WTC11 (cell line): ENCODE data around the gene TSEN54. TPM values are rescaled to one million over a fixed set of nuclear protein-coding genes. Genes with fewer than 3 reads are reported as not detected.

Experiments
- ATAC-seq: fragments of 200-7000 bp; cut with Tn5 transposase; 2 replicates; pipeline ENCODE4 v1.10.0; 2021; ENCODE audit warnings: mild to moderate bottlenecking, moderate library complexity
- CTCF ChIA-PET: fragments of 300-600 bp; sonication (Branson Sonifier 250); formaldehyde crosslinking; loops from one replicate; lab custom pipeline; 2021; ENCODE audit warnings: antibody characterized with exemption; lab: Charles Lee
- POLR2A ChIA-PET: fragments of 350-600 bp; sonication (Branson Sonifier 250); formaldehyde crosslinking; loops from one replicate; lab custom pipeline; 2021; ENCODE audit warnings: antibody characterized with exemption; lab: Charles Lee
- DNase-seq: peaks from one replicate; pipeline ENCODE4 v3.0.0; 2021; ENCODE audit warnings: low spot score
- H3K27ac Mint-ChIP-seq: 2 replicates; pipeline ENCODE4 v1.8.0; 2021; ENCODE audit warnings: mixed read lengths
- H3K27me3 Mint-ChIP-seq: 2 replicates; pipeline ENCODE4 v1.8.0; 2021; ENCODE audit warnings: low read depth, mild to moderate bottlenecking, moderate library complexity, mixed read lengths
- H3K36me3 Mint-ChIP-seq: 2 replicates; pipeline ENCODE4 v1.8.0; 2021; ENCODE audit warnings: mixed read lengths
- H3K4me1 Mint-ChIP-seq: 2 replicates; pipeline ENCODE4 v1.8.0; 2022; ENCODE audit warnings: mixed read lengths
- H3K4me3 Mint-ChIP-seq: 2 replicates; pipeline ENCODE4 v1.8.0; 2021; ENCODE audit warnings: mild to moderate bottlenecking, moderate library complexity, mixed read lengths
- H3K9me3 Mint-ChIP-seq: 2 replicates; pipeline ENCODE4 v1.8.0; 2021; ENCODE audit warnings: mixed read lengths
- ARID4B ChIP-seq: sonication (generic); formaldehyde crosslinking; IDR thresholded peaks from 2 replicates; pipeline ENCODE4 v1.8.0; 2023; ENCODE audit warnings: missing genetic modification reagents, mild to moderate bottlenecking, borderline replicate concordance
- CTCF ChIP-seq: fragments of 200-600 bp; IDR thresholded peaks from 2 replicates; pipeline ENCODE4 v1.8.0; 2022; ENCODE audit warnings: antibody characterized with exemption
- ESRRA ChIP-seq: sonication (generic); formaldehyde crosslinking; IDR thresholded peaks from 2 replicates; pipeline ENCODE4 v1.8.1; 2022; ENCODE audit warnings: mild to moderate bottlenecking, missing genetic modification reagents, borderline replicate concordance
- GRHL2 ChIP-seq: fragments of 250-450 bp; sonication (Bioruptor Pico); IDR thresholded peaks from 2 replicates; pipeline ENCODE4 v1.8.0; 2022; ENCODE audit warnings: mild to moderate bottlenecking, moderate library complexity; ENCODE audit not compliant: insufficient replicate concordance, severe bottlenecking
- NFATC4 ChIP-seq: fragments of 250-450 bp; sonication (Bioruptor Pico); IDR thresholded peaks from 2 replicates; pipeline ENCODE4 v1.9.0; 2021; ENCODE audit warnings: mild to moderate bottlenecking
- OVOL2 ChIP-seq: fragments of 250-450 bp; sonication (Bioruptor Pico); IDR thresholded peaks from 2 replicates; pipeline ENCODE4 v1.9.0; 2021; ENCODE audit warnings: mild to moderate bottlenecking, borderline replicate concordance
- SOX15 ChIP-seq: fragments of 250-450 bp; sonication (Bioruptor Pico); IDR thresholded peaks from 2 replicates; pipeline ENCODE4 v1.9.0; 2021; ENCODE audit warnings: mild to moderate bottlenecking
- SP1 ChIP-seq: sonication (generic); formaldehyde crosslinking; conservative IDR thresholded peaks from 2 replicates; pipeline ENCODE4 v1.8.1; 2022; ENCODE audit warnings: missing genetic modification reagents
- TP53 ChIP-seq: sonication (generic); formaldehyde crosslinking; IDR thresholded peaks from 2 replicates; pipeline ENCODE4 v1.8.1; 2023; ENCODE audit warnings: mild to moderate bottlenecking, missing genetic modification reagents
- ZBTB21 ChIP-seq: sonication (generic); formaldehyde crosslinking; IDR thresholded peaks from 2 replicates; pipeline ENCODE4 v1.8.1; 2023; ENCODE audit warnings: mild to moderate bottlenecking, missing genetic modification reagents, borderline replicate concordance
- ZMAT4 ChIP-seq: fragments of 250-450 bp; sonication (Bioruptor Pico); IDR thresholded peaks from 2 replicates; pipeline ENCODE4 v1.9.0; 2021; ENCODE audit warnings: mild to moderate bottlenecking
- ZNF396 ChIP-seq: fragments of 250-450 bp; sonication (Bioruptor Pico); IDR thresholded peaks from 2 replicates; pipeline ENCODE4 v1.8.0; 2021; ENCODE audit warnings: mild to moderate bottlenecking, moderate library complexity, borderline replicate concordance
- ZNF532 ChIP-seq: fragments of 250-450 bp; sonication (Bioruptor Pico); IDR thresholded peaks from 2 replicates; pipeline ENCODE4 v1.9.0; 2021; ENCODE audit warnings: mild to moderate bottlenecking, borderline replicate concordance
- total RNA-seq: library from RNA; stranded (reverse); gene quantifications from 3 replicates; pipeline ENCODE4 v1.2.3, GENCODE V29; 2021

TSEN54 gene
- total RNA-seq, 1 experiment from 2014 or later, result 53.4 TPM

- H3K27me3 Mint-ChIP-seq, result no peaks in the 10 kb centered on the region
- TF ChIP-seq SOX15 (CRISPR knock-in tag), result no peak
- TF ChIP-seq CTCF, result no peak
- no peak for TF ChIP-seq SP1 (CRISPR knock-in tag)
- no peak for TF ChIP-seq TP53 (CRISPR knock-in tag)
- TF ChIP-seq GRHL2 (CRISPR knock-in tag), result no peak
- TF ChIP-seq NFATC4 (CRISPR knock-in tag), result no peak
- ATAC-seq (no peak), DNase-seq (no peak)
- H3K9me3 Mint-ChIP-seq, result no peaks in the 10 kb centered on the region
- CTCF ChIA-PET, result interaction anchor here (0.9 to 1.6 kb wide), 4 partner anchors 9 to 98 kb away, joined by 3 to 6 read pairs (median 3); partner anchors contain the start of gene TSEN54
- POLR2A ChIA-PET, result no interaction called here
- peak overlapping the region; percentile 82 for H3K27ac Mint-ChIP-seq
- H3K36me3 Mint-ChIP-seq, result peaks cover 8% of the 10 kb centered on the region
- H3K4me3 Mint-ChIP-seq, result no peak overlapping the region
- H3K4me1 Mint-ChIP-seq, result peaks cover 7% of the 10 kb centered on the region
Measured at GRCh38 chr17:75535871-75536270, 19.5 kb downstream of the TSEN54 start.

- Mint-ChIP-seq H3K27ac (no peak overlapping the region), H3K27me3 (no peaks in the 10 kb centered on the region), H3K36me3 (peaks cover 8% of the 10 kb centered on the region), H3K4me3 (no peak overlapping the region), H3K9me3 (no peaks in the 10 kb centered on the region), H3K4me1 (peaks cover 2% of the 10 kb centered on the region)
- TF ChIP-seq ZMAT4 (CRISPR knock-in tag) (no peak), ZBTB21 (CRISPR knock-in tag) (no peak), ZNF532 (CRISPR knock-in tag) (no peak), NFATC4 (CRISPR knock-in tag) (no peak), ESRRA (CRISPR knock-in tag) (no peak), ARID4B (CRISPR knock-in tag) (no peak), OVOL2 (CRISPR knock-in tag) (no peak), ZNF396 (no peak)
- CTCF ChIA-PET, result interaction anchor here (1.6 kb wide), 1 partner anchor 10 kb away, joined by 6 read pairs; no protein-coding TSS in a partner anchor
- ATAC-seq, result no peak
- POLR2A ChIA-PET, result no interaction called here
- DNase-seq, result no peak
Measured at GRCh38 chr17:75536366-75536765, 20.0 kb downstream of the TSEN54 start.
